ENCODE results near the gene ABCA13.

ABCA13 gene

DNA sequence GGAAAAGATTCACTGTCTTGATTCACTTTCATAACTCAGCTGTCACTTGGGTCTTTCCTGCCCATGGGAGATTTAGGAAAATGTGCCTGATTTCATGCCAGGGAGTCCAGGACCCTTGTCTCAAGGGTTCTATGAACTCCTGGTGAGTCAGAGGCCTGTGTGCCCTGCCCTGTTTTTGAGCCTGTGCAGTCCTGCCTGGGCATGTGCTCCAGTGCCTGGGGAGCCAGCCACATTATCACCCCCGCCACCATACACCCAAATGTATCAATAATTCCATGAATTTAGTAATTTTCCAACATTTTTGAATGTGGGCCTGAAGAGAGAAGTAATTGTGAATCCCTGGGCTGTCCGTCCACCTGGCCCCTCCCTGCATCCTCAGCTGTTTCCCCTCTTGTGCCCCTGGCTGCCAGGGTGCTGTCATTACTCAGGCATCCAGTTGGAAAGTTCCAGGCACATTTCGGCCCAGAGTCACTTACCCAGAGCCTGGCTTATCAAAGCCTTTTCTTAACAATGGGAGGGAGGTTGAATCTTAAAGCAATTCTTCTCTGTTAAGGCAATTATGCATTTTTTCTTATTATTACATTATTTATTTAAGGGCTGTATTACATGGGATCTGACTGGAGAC is 465.2 kb downstream of the ABCA13 start:
- TF ChIP-seq, protein P1, sequence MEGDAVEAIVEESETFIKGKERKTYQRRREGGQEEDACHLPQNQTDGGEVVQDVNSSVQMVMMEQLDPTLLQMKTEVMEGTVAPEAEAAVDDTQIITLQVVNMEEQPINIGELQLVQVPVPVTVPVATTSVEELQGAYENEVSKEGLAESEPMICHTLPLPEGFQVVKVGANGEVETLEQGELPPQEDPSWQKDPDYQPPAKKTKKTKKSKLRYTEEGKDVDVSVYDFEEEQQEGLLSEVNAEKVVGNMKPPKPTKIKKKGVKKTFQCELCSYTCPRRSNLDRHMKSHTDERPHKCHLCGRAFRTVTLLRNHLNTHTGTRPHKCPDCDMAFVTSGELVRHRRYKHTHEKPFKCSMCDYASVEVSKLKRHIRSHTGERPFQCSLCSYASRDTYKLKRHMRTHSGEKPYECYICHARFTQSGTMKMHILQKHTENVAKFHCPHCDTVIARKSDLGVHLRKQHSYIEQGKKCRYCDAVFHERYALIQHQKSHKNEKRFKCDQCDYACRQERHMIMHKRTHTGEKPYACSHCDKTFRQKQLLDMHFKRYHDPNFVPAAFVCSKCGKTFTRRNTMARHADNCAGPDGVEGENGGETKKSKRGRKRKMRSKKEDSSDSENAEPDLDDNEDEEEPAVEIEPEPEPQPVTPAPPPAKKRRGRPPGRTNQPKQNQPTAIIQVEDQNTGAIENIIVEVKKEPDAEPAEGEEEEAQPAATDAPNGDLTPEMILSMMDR (IDR thresholded peaks at IDR 0.05; ENCODE audit: control insufficient read depth, extremely low read depth, insufficient read depth), result no peak
- DNase-seq (ENCODE audit: low read depth), result no peak
- no peak overlapping the region for H3K4me3 ChIP-seq (ENCODE audit: low read depth, low read length)

DNA sequence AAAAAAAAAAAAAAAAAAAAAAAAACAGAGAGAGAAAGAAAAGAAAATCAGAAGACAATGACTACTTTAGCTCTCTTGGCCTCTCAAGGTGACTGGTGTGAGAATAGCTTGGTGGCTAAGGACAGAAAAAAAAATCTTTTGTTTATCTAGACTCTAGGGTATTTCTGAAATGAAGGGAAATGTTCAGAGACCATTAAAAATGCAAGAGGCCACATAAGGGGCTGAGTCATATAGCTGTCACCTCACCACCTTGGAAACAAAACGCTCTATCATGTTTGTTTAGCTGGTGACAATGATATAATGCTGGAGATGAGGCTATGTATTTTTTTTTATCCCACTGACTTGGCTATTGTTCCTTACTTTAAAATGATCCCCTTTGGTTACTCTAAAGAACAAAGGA is 466.1 kb downstream of the ABCA13 start:
- DNase-seq (ENCODE audit: low read depth), result peak; percentile 32
- H3K4me3 ChIP-seq (ENCODE audit: low read depth, low read length), result no peak overlapping the region
- TF ChIP-seq, protein P1 (IDR thresholded peaks at IDR 0.05; ENCODE audit: control insufficient read depth, extremely low read depth, insufficient read depth), result no peak

DNA sequence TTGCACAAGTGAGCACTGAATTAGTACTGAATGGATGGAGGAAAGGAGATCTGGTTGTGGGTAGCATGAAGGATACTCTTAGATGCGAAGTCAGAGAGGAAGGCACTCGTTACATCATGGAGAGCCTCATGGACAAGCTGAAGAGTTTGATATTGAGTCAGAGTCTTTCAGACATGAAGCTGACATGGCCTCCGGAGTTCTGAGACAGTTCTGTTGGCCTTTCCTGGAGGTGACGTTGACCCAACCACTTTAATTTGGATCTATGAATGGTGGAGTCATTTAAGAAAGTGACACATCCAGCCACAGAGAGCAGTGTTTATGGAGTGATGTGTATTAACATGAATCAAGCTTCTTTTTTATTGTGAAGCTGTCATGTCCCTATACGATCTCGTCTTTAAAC is 466.8 kb downstream of the ABCA13 start:
- TF ChIP-seq, protein P1 (IDR thresholded peaks at IDR 0.05; ENCODE audit: control insufficient read depth, extremely low read depth, insufficient read depth), result no peak
- H3K4me3 ChIP-seq (ENCODE audit: low read depth, low read length), result no peak overlapping the region
- no peak for DNase-seq (ENCODE audit: low read depth)

DNA sequence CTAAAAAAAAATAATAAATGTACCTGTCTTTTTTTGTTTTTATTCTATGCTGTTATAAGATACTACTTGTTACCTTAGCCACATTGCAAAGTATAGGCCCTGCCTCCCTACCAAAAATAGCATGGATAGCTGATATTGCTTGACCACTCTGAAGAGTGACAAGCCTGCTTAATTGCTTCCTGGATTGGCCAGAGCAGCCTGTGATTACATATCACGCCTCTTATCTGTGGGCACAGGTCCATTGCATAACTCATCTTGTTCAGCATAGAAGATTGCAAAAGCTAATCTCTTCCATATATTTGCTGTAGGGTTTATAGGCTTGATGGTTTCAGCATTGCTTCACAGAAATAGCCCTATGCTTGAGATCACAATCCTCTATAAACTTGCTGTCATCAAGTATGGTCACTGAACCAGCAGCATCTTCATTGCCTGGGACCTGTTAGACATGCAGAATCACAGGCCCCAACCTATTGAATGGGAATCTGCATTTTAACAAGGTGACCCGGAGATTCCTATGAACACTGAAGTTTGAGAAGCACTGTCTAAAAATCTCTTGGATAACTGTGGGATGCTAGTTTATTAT is 472.3 kb downstream of the ABCA13 start:
- no peak overlapping the region for H3K4me3 ChIP-seq (ENCODE audit: low read depth, low read length)
- TF ChIP-seq, protein P1 (IDR thresholded peaks at IDR 0.05; ENCODE audit: control insufficient read depth, extremely low read depth, insufficient read depth), result no peak
- DNase-seq (ENCODE audit: low read depth), result peak; percentile 4

DNA sequence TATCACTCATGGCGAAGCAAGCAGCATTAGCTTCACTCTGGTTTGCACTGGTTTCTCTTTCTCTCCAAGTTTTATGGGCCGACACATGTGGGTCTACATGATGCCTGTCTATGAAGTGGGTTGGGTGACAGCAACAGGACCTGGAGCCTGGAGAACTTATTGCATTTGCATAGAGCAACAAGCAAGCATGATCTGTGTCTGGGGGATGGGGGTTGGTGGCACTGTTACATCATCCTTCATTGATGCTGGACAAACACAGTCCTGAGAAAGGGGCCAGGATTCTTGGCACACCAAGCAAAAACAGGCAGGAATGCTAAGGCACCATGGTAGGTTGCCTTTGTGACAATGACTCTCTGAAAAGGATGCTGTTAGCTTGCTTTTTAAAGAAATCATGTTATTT is 486.9 kb downstream of the ABCA13 start:
- DNase-seq (ENCODE audit: low read depth), result no peak
- TF ChIP-seq, protein P1 (IDR thresholded peaks at IDR 0.05; ENCODE audit: control insufficient read depth, extremely low read depth, insufficient read depth), result no peak
- H3K4me3 ChIP-seq (ENCODE audit: low read depth, low read length), result no peak overlapping the region

DNA sequence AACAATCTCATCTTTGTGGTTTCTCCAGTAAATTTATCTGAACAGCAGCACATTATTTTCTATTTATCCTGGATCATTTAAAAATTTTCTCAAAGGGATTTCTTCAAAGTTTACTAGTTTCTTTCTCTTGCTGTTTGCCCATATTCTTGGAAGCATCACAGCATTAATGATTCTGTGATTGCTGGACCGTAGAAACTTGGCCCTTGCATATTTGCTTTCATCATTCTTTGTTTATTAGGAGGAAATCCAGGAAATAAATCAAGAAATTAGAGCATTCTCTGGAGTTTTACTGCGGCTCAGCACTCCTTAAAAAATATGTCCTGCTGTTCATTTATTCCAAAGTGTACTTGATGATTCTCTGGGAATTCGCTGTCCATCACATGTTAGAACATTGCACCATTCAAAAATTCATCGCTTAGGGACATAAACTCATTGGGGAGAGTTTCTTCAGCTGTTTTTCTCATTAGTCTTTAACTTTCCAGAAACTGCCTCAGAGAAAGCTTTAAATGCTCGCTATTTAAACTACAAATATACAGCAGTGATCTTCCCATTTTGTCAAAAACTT is 489.1 kb downstream of the ABCA13 start:
- DNase-seq (ENCODE audit: low read depth), result no peak
- TF ChIP-seq, protein P1 (IDR thresholded peaks at IDR 0.05; ENCODE audit: control insufficient read depth, extremely low read depth, insufficient read depth), result no peak
- H3K4me3 ChIP-seq (ENCODE audit: low read depth, low read length), result no peak overlapping the region

All from LNCaP clone FGC (cell line).